ENCODE data around the gene BCL6B.

Gene BCL6B

GRCh38 chr17:7011415-7011814 lies 11.4 kb upstream of the BCL6B start:
- no peak for DNase-seq

GRCh38 chr17:7011942-7012254 lies 11.0 kb upstream of the BCL6B start:
- DNase-seq: no peak

- DNase-seq: peak; percentile 99
These were observed 8.4 kb upstream of the BCL6B start for GRCh38 chr17:7014261-7014994.

GRCh38 chr17:7014995-7015958 lies 7.6 kb upstream of the BCL6B start:
- peak; percentile 93 for DNase-seq

- no peak for DNase-seq
These were observed 6.4 kb upstream of the BCL6B start for GRCh38 chr17:7016418-7016817.

- no peak for DNase-seq
These were observed 5.7 kb upstream of the BCL6B start for GRCh38 chr17:7016886-7017826.

- no peak for DNase-seq
These were observed 5.0 kb upstream of the BCL6B start for GRCh38 chr17:7017827-7018200.

GRCh38 chr17:7018331-7018964 lies 4.4 kb upstream of the BCL6B start:
- DNase-seq: no peak

GRCh38 chr17:7019367-7019766 lies 3.5 kb upstream of the BCL6B start:
- DNase-seq: no peak

- no peak for DNase-seq
These were observed 2.9 kb upstream of the BCL6B start for GRCh38 chr17:7019839-7020519.

GRCh38 chr17:7020894-7021664 lies 1.8 kb upstream of the BCL6B start:
- DNase-seq: no peak

GRCh38 chr17:7021993-7022778 lies 664 bp upstream of the BCL6B start:
- peak; percentile 83 for DNase-seq

GRCh38 chr17:7023576-7024401 lies 939 bp downstream of the BCL6B start:
- DNase-seq: peak; percentile 97 to 98

- DNase-seq: no peak
These were observed 1.5 kb downstream of the BCL6B start for GRCh38 chr17:7024402-7024785.

- DNase-seq: no peak
These were observed 2.4 kb downstream of the BCL6B start for GRCh38 chr17:7025245-7025644.

- DNase-seq: no peak
These were observed 3.7 kb downstream of the BCL6B start for GRCh38 chr17:7026471-7027115.

GRCh38 chr17:7027335-7027734 lies 4.5 kb downstream of the BCL6B start:
- DNase-seq: no peak

- no peak for DNase-seq
These were observed 6.2 kb downstream of the BCL6B start for GRCh38 chr17:7029096-7029495.

- DNase-seq: peak; percentile 52 to 59
These were observed 6.8 kb downstream of the BCL6B start for GRCh38 chr17:7029659-7030058.
